Measurements from ENCODE around the gene ATP6V1B1. TPM values are rescaled to one million over a fixed set of nuclear protein-coding genes. Genes with fewer than 3 reads are reported as not detected.
A peak's percentile ranks its signal among the peaks of the same experiment; 100 is the strongest.

ATP6V1B1 gene
- total RNA-seq, 1 donor from 2014 or later: not detected

- Histone ChIP-seq H3K4me3 (ENCODE audit: low read depth, low read length) (no peak overlapping the region), H3K27me3 (ENCODE audit: control insufficient read depth, insufficient read depth, low read length) (peaks cover 9% of the 10 kb centered on the region), H3K36me3 (ENCODE audit: control insufficient read depth, insufficient read depth, low read length) (no peaks in the 10 kb centered on the region)
- FAIRE-seq (no peak), DNase-seq (ENCODE audit: low read depth) (no peak)
- TF ChIP-seq, protein P1, sequence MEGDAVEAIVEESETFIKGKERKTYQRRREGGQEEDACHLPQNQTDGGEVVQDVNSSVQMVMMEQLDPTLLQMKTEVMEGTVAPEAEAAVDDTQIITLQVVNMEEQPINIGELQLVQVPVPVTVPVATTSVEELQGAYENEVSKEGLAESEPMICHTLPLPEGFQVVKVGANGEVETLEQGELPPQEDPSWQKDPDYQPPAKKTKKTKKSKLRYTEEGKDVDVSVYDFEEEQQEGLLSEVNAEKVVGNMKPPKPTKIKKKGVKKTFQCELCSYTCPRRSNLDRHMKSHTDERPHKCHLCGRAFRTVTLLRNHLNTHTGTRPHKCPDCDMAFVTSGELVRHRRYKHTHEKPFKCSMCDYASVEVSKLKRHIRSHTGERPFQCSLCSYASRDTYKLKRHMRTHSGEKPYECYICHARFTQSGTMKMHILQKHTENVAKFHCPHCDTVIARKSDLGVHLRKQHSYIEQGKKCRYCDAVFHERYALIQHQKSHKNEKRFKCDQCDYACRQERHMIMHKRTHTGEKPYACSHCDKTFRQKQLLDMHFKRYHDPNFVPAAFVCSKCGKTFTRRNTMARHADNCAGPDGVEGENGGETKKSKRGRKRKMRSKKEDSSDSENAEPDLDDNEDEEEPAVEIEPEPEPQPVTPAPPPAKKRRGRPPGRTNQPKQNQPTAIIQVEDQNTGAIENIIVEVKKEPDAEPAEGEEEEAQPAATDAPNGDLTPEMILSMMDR (IDR thresholded peaks at IDR 0.05; ENCODE audit: insufficient read depth, low read length, severe bottlenecking): no peak
Measured at GRCh38 chr2:70931376-70932000, 4.2 kb upstream of the ATP6V1B1 start.

- no peak for DNase-seq (ENCODE audit: low read depth)
- Histone ChIP-seq H3K36me3 (ENCODE audit: control insufficient read depth, insufficient read depth, low read length) (no peaks in the 10 kb centered on the region), H3K4me3 (ENCODE audit: low read depth, low read length) (no peak overlapping the region), H3K27me3 (ENCODE audit: control insufficient read depth, insufficient read depth, low read length) (peaks cover 10% of the 10 kb centered on the region)
- no peak for FAIRE-seq
- TF ChIP-seq, protein P1 (IDR thresholded peaks at IDR 0.05; ENCODE audit: insufficient read depth, low read length, severe bottlenecking): no peak
Measured at GRCh38 chr2:70932631-70933230, 3.0 kb upstream of the ATP6V1B1 start.

- no peak for DNase-seq (ENCODE audit: low read depth)
- no peak for FAIRE-seq
- TF ChIP-seq, protein P1 (IDR thresholded peaks at IDR 0.05; ENCODE audit: insufficient read depth, low read length, severe bottlenecking): no peak
- Histone ChIP-seq H3K27me3 (ENCODE audit: control insufficient read depth, insufficient read depth, low read length) (peaks cover 12% of the 10 kb centered on the region), H3K36me3 (ENCODE audit: control insufficient read depth, insufficient read depth, low read length) (no peaks in the 10 kb centered on the region), H3K4me3 (ENCODE audit: low read depth, low read length) (no peak overlapping the region)
Measured at GRCh38 chr2:70934981-70935380, 719 bp upstream of the ATP6V1B1 start.

DNA sequence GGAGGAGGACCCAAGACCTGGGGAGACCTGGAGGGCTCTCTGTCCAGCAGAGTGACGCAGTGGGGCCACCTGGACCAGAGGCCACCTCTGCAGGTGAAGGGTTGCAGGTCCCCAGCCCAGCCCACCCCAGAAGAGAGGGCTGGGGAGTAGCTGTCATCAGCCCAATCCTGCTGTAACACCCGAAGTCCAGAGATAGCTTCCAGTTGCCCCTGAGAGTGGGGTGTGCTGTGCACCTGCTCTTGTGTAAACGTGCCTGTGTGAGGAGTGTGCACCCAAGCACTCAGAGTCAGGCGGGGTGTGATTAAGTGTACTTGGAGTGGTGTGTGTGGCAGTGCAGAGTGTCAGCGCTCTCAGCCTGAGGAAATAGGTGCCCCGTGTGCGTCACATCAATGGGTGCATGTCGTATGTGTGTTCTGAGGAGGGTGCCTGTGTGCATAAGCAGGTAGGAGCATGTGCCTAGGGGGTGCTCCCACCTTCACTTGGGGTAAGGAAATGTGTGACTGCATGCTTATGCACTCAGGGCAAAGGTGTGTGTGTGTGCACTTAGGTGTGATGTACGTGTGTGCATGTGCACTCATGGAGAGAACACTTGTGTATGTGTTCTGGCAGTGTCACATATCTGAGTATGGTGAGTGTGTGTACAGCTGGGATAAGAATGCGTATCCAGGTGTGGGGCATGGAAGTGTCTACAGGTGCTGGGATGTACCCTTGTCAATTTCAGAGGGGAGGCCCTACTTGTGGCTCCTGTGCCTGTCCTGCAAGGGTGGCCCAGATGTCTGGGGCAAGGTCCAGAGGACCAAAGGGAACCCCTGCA is 672 bp downstream of the ATP6V1B1 start:
- TF ChIP-seq, protein P1 (IDR thresholded peaks at IDR 0.05; ENCODE audit: insufficient read depth, low read length, severe bottlenecking): no peak
- DNase-seq (ENCODE audit: low read depth): no peak
- Histone ChIP-seq H3K36me3 (ENCODE audit: control insufficient read depth, insufficient read depth, low read length) (no peaks in the 10 kb centered on the region), H3K4me3 (ENCODE audit: low read depth, low read length) (no peak overlapping the region), H3K27me3 (ENCODE audit: control insufficient read depth, insufficient read depth, low read length) (peaks cover 10% of the 10 kb centered on the region)
- peak; percentile 97 for FAIRE-seq

DNA sequence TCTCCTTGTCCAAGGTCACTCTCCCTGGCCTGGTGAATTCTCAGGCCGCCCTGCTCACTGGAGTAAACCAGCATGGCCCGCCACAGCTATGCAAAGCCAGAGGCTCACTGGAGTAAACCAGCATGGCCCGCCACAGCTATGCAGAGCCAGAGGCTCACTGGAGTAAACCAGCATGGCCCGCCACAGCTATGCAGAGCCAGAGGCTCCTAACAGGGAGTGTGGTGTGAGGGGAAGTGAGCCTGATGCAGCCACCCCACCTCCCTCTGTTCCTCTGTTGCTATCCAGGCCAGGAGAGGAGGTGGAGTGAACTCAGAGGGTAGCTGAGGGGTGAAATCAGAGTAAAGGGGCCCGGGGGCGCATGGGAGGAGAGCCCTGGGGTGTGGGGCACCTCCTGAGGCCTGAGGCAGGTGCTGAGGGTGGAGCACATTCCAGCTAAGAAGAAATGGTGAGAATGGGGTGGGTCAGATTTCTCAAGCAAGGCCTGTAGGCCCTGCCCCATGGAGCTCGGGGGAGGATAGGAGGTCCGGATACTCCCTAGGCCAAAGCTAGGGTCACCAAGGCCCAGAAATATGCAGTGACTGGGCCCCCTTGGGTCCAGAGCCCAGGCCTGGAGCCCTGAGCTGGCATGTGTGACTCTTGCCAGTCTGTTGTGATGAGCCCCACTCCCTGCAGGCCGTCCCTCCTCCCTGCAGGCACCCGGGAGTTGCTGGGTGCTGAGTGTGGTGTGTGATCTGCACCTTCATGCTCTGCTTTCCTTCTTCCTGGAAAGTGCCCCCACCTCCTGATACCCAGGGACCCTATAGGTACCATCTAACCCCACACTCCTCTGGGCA is 1.5 kb downstream of the ATP6V1B1 start:
- no peak overlapping the region for H3K4me3 ChIP-seq (ENCODE audit: low read depth, low read length)
- peaks cover 10% of the 10 kb centered on the region for H3K27me3 ChIP-seq (ENCODE audit: control insufficient read depth, insufficient read depth, low read length)
- TF ChIP-seq, protein P1 (IDR thresholded peaks at IDR 0.05; ENCODE audit: insufficient read depth, low read length, severe bottlenecking): no peak
- DNase-seq (ENCODE audit: low read depth) (no peak), FAIRE-seq (no peak)
- no peaks in the 10 kb centered on the region for H3K36me3 ChIP-seq (ENCODE audit: control insufficient read depth, insufficient read depth, low read length)

Data from bronchial epithelial cell (primary cell).